ENCODE measurements around the gene HDDC3. TPM values are rescaled to one million over a fixed set of nuclear protein-coding genes. Genes with fewer than 3 reads are reported as not detected.

HDDC3 gene
- total RNA-seq, 1 experiment from 2014 or later: 21.6 TPM

- no peaks in the 10 kb centered on the region for H3K9me3 ChIP-seq
- H3K4me1 Mint-ChIP-seq (ENCODE audit: low read depth, unreplicated experiment): no peaks in the 10 kb centered on the region
- H3K9me3 Mint-ChIP-seq (ENCODE audit: unreplicated experiment): no peaks in the 10 kb centered on the region
- no peaks in the 10 kb centered on the region for H3K36me3 ChIP-seq (ENCODE audit: control insufficient read depth, insufficient read depth, low read length)
- no peak overlapping the region for H3K4me3 ChIP-seq (ENCODE audit: low read depth, low read length)
- peak overlapping the region; percentile 32 for H3K4me3 Mint-ChIP-seq (ENCODE audit: unreplicated experiment)
- DNase-seq: peak in 1 of 2 experiments; percentile 43
- no peaks in the 10 kb centered on the region for H3K36me3 Mint-ChIP-seq (ENCODE audit: insufficient read depth, unreplicated experiment)
- H3K27me3 ChIP-seq (replicated peaks; ENCODE audit: control insufficient read depth, insufficient read depth, low read length): no peaks in the 10 kb centered on the region
- H3K27me3 Mint-ChIP-seq (ENCODE audit: insufficient read depth, unreplicated experiment): peaks cover under 1% of the 10 kb centered on the region
- intact Hi-C loops (cut with micrococcal nuclease; ENCODE audit: unreplicated experiment): no loop called here
- ChIA-PET POLR2A (no interaction called here), CTCF (interaction anchor here (1.9 kb wide), 1 partner anchor 39 kb away, joined by 10 read pairs; the partner anchor contains the start of gene HDDC3)
- BruUV-seq (replicated peaks): no TSS peak
- no peak overlapping the region for H3K27ac Mint-ChIP-seq (ENCODE audit: unreplicated experiment)
- TF ChIP-seq, protein P1, sequence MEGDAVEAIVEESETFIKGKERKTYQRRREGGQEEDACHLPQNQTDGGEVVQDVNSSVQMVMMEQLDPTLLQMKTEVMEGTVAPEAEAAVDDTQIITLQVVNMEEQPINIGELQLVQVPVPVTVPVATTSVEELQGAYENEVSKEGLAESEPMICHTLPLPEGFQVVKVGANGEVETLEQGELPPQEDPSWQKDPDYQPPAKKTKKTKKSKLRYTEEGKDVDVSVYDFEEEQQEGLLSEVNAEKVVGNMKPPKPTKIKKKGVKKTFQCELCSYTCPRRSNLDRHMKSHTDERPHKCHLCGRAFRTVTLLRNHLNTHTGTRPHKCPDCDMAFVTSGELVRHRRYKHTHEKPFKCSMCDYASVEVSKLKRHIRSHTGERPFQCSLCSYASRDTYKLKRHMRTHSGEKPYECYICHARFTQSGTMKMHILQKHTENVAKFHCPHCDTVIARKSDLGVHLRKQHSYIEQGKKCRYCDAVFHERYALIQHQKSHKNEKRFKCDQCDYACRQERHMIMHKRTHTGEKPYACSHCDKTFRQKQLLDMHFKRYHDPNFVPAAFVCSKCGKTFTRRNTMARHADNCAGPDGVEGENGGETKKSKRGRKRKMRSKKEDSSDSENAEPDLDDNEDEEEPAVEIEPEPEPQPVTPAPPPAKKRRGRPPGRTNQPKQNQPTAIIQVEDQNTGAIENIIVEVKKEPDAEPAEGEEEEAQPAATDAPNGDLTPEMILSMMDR (IDR thresholded peaks at IDR 0.05; ENCODE audit: insufficient read depth in 1 of 2, low read depth in 1 of 2, low read length in 1 of 2, severe bottlenecking in 1 of 2, unreplicated experiment in 1 of 2): peak; percentile 9 to 32
- no peaks in the 10 kb centered on the region for H3K4me1 ChIP-seq
Observed at GRCh38 chr15:90893175-90894090, 38.9 kb downstream of the HDDC3 start.

DNA sequence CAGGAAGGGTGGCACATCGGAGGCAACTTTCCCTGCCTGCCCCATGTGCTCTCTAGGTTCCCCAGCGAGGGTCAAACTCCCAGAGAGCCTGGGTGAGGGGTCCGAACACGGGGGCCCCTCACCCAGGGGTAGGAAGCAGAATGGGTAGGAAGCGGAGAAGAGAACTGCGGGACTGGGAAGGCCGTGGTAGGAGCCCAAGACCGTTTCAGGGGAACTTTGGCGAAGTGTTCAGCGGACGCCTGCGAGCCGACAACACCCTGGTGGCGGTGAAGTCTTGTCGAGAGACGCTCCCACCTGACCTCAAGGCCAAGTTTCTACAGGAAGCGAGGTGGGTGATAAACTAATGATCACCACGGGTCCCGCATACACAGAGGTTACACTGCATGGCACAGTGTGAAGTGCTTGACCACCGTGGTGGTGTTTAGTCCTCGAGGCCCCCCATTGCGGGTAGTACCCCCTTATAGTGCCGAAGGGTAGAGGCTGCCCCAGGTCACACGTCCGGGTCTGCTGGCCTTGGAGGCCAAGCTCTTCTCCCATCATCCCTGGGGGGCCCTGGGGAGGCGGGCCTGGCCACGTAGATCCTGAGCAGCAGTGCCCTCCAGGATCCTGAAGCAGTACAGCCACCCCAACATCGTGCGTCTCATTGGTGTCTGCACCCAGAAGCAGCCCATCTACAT, 39.7 kb downstream of the HDDC3 start:
- H3K36me3 ChIP-seq (ENCODE audit: control insufficient read depth, insufficient read depth, low read length): no peaks in the 10 kb centered on the region
- Mint-ChIP-seq H3K27ac (ENCODE audit: unreplicated experiment) (no peak overlapping the region), H3K27me3 (ENCODE audit: insufficient read depth, unreplicated experiment) (no peaks in the 10 kb centered on the region), H3K4me1 (ENCODE audit: low read depth, unreplicated experiment) (no peaks in the 10 kb centered on the region), H3K9me3 (ENCODE audit: unreplicated experiment) (no peaks in the 10 kb centered on the region), H3K4me3 (ENCODE audit: unreplicated experiment) (no peak overlapping the region), H3K36me3 (ENCODE audit: insufficient read depth, unreplicated experiment) (no peaks in the 10 kb centered on the region)
- no peak overlapping the region for H3K4me3 ChIP-seq (ENCODE audit: low read depth, low read length)
- no TSS peak for BruUV-seq (replicated peaks)
- H3K27me3 ChIP-seq (replicated peaks; ENCODE audit: control insufficient read depth, insufficient read depth, low read length): no peaks in the 10 kb centered on the region
- CTCF ChIA-PET: interaction anchor here (0.6 to 1.9 kb wide), 2 partner anchors 40 to 140 kb away, joined by 3 to 10 read pairs; partner anchors contain the start of gene HDDC3
- TF ChIP-seq, protein P1 (IDR thresholded peaks at IDR 0.05; ENCODE audit: insufficient read depth in 1 of 2, low read depth in 1 of 2, low read length in 1 of 2, severe bottlenecking in 1 of 2, unreplicated experiment in 1 of 2): no peak
- POLR2A ChIA-PET: no interaction called here
- no peaks in the 10 kb centered on the region for H3K9me3 ChIP-seq
- DNase-seq: no peak
- intact Hi-C loops (cut with micrococcal nuclease; ENCODE audit: unreplicated experiment): no loop called here
- no peaks in the 10 kb centered on the region for H3K4me1 ChIP-seq

DNA sequence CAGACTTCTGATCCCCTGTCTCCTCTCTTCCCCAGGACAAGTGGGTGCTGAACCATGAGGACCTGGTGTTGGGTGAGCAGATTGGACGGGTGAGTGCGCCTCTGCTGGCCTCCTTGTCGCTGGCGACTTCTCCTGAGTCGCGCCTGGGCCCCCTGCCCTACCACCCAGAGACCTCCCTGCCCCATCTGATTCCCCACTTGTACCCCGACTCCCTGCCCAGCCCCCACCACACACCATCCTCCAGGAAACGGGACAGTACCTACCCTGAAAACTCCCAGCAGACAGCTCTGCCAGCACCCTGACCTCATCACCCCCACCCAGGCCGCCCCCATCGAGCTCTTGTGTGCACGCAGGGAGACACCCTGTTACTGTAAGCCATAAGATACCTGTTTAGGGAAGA, 40.3 kb downstream of the HDDC3 start:
- Histone ChIP-seq H3K4me3 (ENCODE audit: low read depth, low read length) (no peak overlapping the region), H3K36me3 (ENCODE audit: control insufficient read depth, insufficient read depth, low read length) (no peaks in the 10 kb centered on the region), H3K9me3 (no peaks in the 10 kb centered on the region), H3K4me1 (no peaks in the 10 kb centered on the region), H3K27me3 (replicated peaks; ENCODE audit: control insufficient read depth, insufficient read depth, low read length) (no peaks in the 10 kb centered on the region)
- no TSS peak for BruUV-seq (replicated peaks)
- TF ChIP-seq, protein P1 (IDR thresholded peaks at IDR 0.05; ENCODE audit: insufficient read depth in 1 of 2, low read depth in 1 of 2, low read length in 1 of 2, severe bottlenecking in 1 of 2, unreplicated experiment in 1 of 2): no peak
- ChIA-PET CTCF (interaction anchor here (0.6 kb wide), 1 partner anchor 141 kb away, joined by 3 read pairs; no protein-coding TSS in a partner anchor), POLR2A (no interaction called here)
- H3K4me1 Mint-ChIP-seq (ENCODE audit: low read depth, unreplicated experiment): no peaks in the 10 kb centered on the region
- intact Hi-C loops (cut with micrococcal nuclease; ENCODE audit: unreplicated experiment): no loop called here
- H3K36me3 Mint-ChIP-seq (ENCODE audit: insufficient read depth, unreplicated experiment): no peaks in the 10 kb centered on the region
- no peaks in the 10 kb centered on the region for H3K27me3 Mint-ChIP-seq (ENCODE audit: insufficient read depth, unreplicated experiment)
- DNase-seq: no peak
- H3K4me3 Mint-ChIP-seq (ENCODE audit: unreplicated experiment): no peak overlapping the region
- no peaks in the 10 kb centered on the region for H3K9me3 Mint-ChIP-seq (ENCODE audit: unreplicated experiment)
- H3K27ac Mint-ChIP-seq (ENCODE audit: unreplicated experiment): no peak overlapping the region
